ENCODE data around the gene RALY. TPM values are rescaled to one million over a fixed set of nuclear protein-coding genes. Genes with fewer than 3 reads are reported as not detected.

The RALY gene
- total and polyA plus RNA-seq, 3 donors from 2014 or later: 184 to 247 (median 224) TPM

GRCh38 chr20:33977535-33977934 lies 16.2 kb upstream of the RALY start:
- intact Hi-C loops (cut with DNase I; ENCODE audit: low total_unique reads): no loop called here
- TF ChIP-seq POLR2A (IDR thresholded peaks at IDR 0.05): no peak
- TF ChIP-seq CTCF (IDR thresholded peaks at IDR 0.05): no peak
- WGBS, 2 donors: 78 to 87% methylated on average over 2 of the region's 2 CpGs
- H3K36me3 ChIP-seq (ENCODE audit: low read depth, missing control alignments): no peaks in the 10 kb centered on the region
- DNase-seq: no peak
- H3K4me1 ChIP-seq: no peaks in the 10 kb centered on the region
- H3K27ac ChIP-seq: no peak overlapping the region
- no peaks in the 10 kb centered on the region for H3K9me3 ChIP-seq
- no peaks in the 10 kb centered on the region for H3K27me3 ChIP-seq
- no peak overlapping the region for H3K4me3 ChIP-seq

- no peak overlapping the region for H3K27ac ChIP-seq
- no peaks in the 10 kb centered on the region for H3K27me3 ChIP-seq
- WGBS, 2 donors: 88 to 94% methylated on average over 2 of the region's 2 CpGs
- TF ChIP-seq POLR2A (IDR thresholded peaks at IDR 0.05) (no peak), CTCF (IDR thresholded peaks at IDR 0.05) (no peak)
- H3K36me3 ChIP-seq (ENCODE audit: low read depth, missing control alignments): no peaks in the 10 kb centered on the region
- intact Hi-C loops (cut with DNase I; ENCODE audit: low total_unique reads): no loop called here
- no peaks in the 10 kb centered on the region for H3K9me3 ChIP-seq
- no peaks in the 10 kb centered on the region for H3K4me1 ChIP-seq
- no peak for DNase-seq
- H3K4me3 ChIP-seq: no peak overlapping the region
Measured at GRCh38 chr20:33979094-33979493, 14.6 kb upstream of the RALY start.

GRCh38 chr20:33981347-33981746 lies 12.4 kb upstream of the RALY start:
- H3K36me3 ChIP-seq (ENCODE audit: low read depth, missing control alignments): no peaks in the 10 kb centered on the region
- H3K9me3 ChIP-seq: no peaks in the 10 kb centered on the region
- H3K27me3 ChIP-seq: no peaks in the 10 kb centered on the region
- no peak overlapping the region for H3K4me3 ChIP-seq
- WGBS, 2 donors: 93 to 95% methylated on average over 7 of the region's 7 CpGs
- H3K27ac ChIP-seq: no peak overlapping the region
- no peak for DNase-seq
- TF ChIP-seq POLR2A (IDR thresholded peaks at IDR 0.05): no peak
- TF ChIP-seq CTCF (IDR thresholded peaks at IDR 0.05): no peak
- intact Hi-C loops (cut with DNase I; ENCODE audit: low total_unique reads): no loop called here
- no peaks in the 10 kb centered on the region for H3K4me1 ChIP-seq

- Histone ChIP-seq H3K27ac (no peak overlapping the region), H3K4me1 (no peaks in the 10 kb centered on the region), H3K27me3 (no peaks in the 10 kb centered on the region), H3K4me3 (no peak overlapping the region), H3K9me3 (no peaks in the 10 kb centered on the region), H3K36me3 (ENCODE audit: low read depth, missing control alignments) (no peaks in the 10 kb centered on the region)
- 77 to 95% methylated on average over 3 of the region's 3 CpGs for WGBS, 2 donors
- intact Hi-C loops (cut with DNase I; ENCODE audit: low total_unique reads): no loop called here
- DNase-seq: no peak
- TF ChIP-seq POLR2A (IDR thresholded peaks at IDR 0.05) (no peak), CTCF (IDR thresholded peaks at IDR 0.05) (no peak)
Measured at GRCh38 chr20:33981964-33982363, 11.7 kb upstream of the RALY start.

GRCh38 chr20:33983371-33983770 lies 10.3 kb upstream of the RALY start:
- H3K27me3 ChIP-seq: no peaks in the 10 kb centered on the region
- intact Hi-C loops (cut with DNase I; ENCODE audit: low total_unique reads): no loop called here
- no peaks in the 10 kb centered on the region for H3K4me1 ChIP-seq
- no peak for TF ChIP-seq POLR2A (IDR thresholded peaks at IDR 0.05)
- no peak for TF ChIP-seq CTCF (IDR thresholded peaks at IDR 0.05)
- no peaks in the 10 kb centered on the region for H3K36me3 ChIP-seq (ENCODE audit: low read depth, missing control alignments)
- DNase-seq: no peak
- H3K9me3 ChIP-seq: no peaks in the 10 kb centered on the region
- 69 to 71% methylated on average over 5 of the region's 5 CpGs for WGBS, 2 donors
- H3K4me3 ChIP-seq: no peak overlapping the region
- H3K27ac ChIP-seq: no peak overlapping the region

Measured in testis (tissue), 3 donors.